Measurements from ENCODE around the gene C11orf24.

- TF ChIP-seq, protein P1, sequence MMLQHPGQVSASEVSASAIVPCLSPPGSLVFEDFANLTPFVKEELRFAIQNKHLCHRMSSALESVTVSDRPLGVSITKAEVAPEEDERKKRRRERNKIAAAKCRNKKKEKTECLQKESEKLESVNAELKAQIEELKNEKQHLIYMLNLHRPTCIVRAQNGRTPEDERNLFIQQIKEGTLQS (IDR thresholded peaks at IDR 0.05; ENCODE audit: insufficient read depth, low read depth, low read length), result no peak
- TF ChIP-seq EGR1 (IDR thresholded peaks at IDR 0.05; ENCODE audit: borderline replicate concordance, low read depth, low read length), result no peak
- TF ChIP-seq POLR2AphosphoS5 (IDR thresholded peaks at IDR 0.05; ENCODE audit: low read depth, low read length), result no peak
- TF ChIP-seq EZH2 (IDR thresholded peaks at IDR 0.05; ENCODE audit: low read depth, low read length, severe bottlenecking), result no peak
- no peak for TF ChIP-seq SIX5 (IDR thresholded peaks at IDR 0.05; ENCODE audit: low read depth, low read length)
- no peak for TF ChIP-seq YY1 (IDR thresholded peaks at IDR 0.05; ENCODE audit: low read depth, low read length)
- TF ChIP-seq SAP30 (IDR thresholded peaks at IDR 0.05; ENCODE audit: insufficient read depth, insufficient replicate concordance, low read length), result no peak
- TF ChIP-seq CTCF (IDR thresholded peaks at IDR 0.05; ENCODE audit: control extremely low read depth in 1 of 3, insufficient read depth in 1 of 3, low read depth in 1 of 3, low read length in 3 of 3), result no peak
- no peak for TF ChIP-seq JUN (IDR thresholded peaks at IDR 0.05; ENCODE audit: low read depth, low read length)
- TF ChIP-seq TAF1 (IDR thresholded peaks at IDR 0.05; ENCODE audit: low read depth, low read length), result no peak
- no peak for TF ChIP-seq CEBPB (IDR thresholded peaks at IDR 0.05; ENCODE audit: low read depth, low read length)
- TF ChIP-seq SRF (IDR thresholded peaks at IDR 0.05; ENCODE audit: low read depth, low read length), result no peak
Measured at GRCh38 chr11:68226421-68226820, 45.4 kb downstream of the C11orf24 start.
